Measurements from ENCODE around the gene CDT1. TPM values are rescaled to one million over a fixed set of nuclear protein-coding genes. Genes with fewer than 3 reads are reported as not detected.

The CDT1 gene
- total RNA-seq, 3 donors from 2014 or later (not counting 1 experiment from before 2014, with no cell fraction given), result 2.2 to 3.8 (median 2.6) TPM

- H3K9me3 Mint-ChIP-seq, result no peaks in the 10 kb centered on the region
- intact Hi-C loops (cut with micrococcal nuclease), result no loop called here
- TF ChIP-seq CTCF (IDR thresholded peaks at IDR 0.05), result no peak
- H3K27me3 ChIP-seq (ENCODE audit: control insufficient read depth, insufficient read depth, low read length), result no peaks in the 10 kb centered on the region
- H3K27ac Mint-ChIP-seq, result no peak overlapping the region
- ATAC-seq (no peak), DNase-seq (peak in 1 of 2 donors; percentile 64)
- H3K4me3 Mint-ChIP-seq, result no peak overlapping the region
- no peaks in the 10 kb centered on the region for H3K36me3 Mint-ChIP-seq
- H3K27me3 Mint-ChIP-seq (ENCODE audit: low read depth in 2 of 2), result no peaks in the 10 kb centered on the region
- 82% methylated on average over 26 of the region's 26 CpGs for WGBS (ENCODE audit: insufficient coverage)
- H3K27ac ChIP-seq (ENCODE audit: low read length), result no peak overlapping the region
- H3K9me3 ChIP-seq (ENCODE audit: control insufficient read depth, insufficient read depth, low read length), result no peaks in the 10 kb centered on the region
- H3K4me3 ChIP-seq (ENCODE audit: low read length), result no peak overlapping the region
- H3K36me3 ChIP-seq (ENCODE audit: control insufficient read depth, insufficient read depth, low read length), result peaks cover 9% of the 10 kb centered on the region
- H3K4me1 Mint-ChIP-seq, result peaks cover 12 to 19% of the 10 kb centered on the region in 2 donors
- peaks cover 30% of the 10 kb centered on the region for H3K4me1 ChIP-seq (ENCODE audit: control insufficient read depth, insufficient read depth, low read length)
Measured at GRCh38 chr16:88759245-88759975, 44.2 kb upstream of the CDT1 start.

DNA sequence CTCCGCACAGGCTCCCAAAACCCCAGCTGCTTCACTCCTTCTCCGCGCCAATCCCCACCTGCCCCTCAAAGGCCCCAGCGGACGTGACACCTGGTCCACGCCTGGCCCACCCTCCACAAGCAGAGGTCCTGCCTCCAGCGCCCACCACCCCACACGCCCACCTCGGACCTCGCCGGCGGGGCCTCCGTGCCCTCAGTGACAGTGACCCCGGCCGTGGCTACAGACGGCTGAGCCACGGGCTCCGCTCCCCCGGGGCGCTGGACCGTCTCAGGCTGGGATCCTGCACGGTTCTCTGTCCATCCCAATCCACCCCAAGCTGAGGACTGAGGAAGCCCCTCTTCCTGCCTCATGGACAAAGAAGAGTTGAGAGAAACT, 43.6 kb upstream of the CDT1 start:
- no peak overlapping the region for H3K27ac Mint-ChIP-seq

GRCh38 chr16:88760424-88761142, 43.0 kb upstream of the CDT1 start:
- no peak for TF ChIP-seq CTCF (IDR thresholded peaks at IDR 0.05)
- DNase-seq (no peak), ATAC-seq (no peak)
- Histone ChIP-seq H3K4me1 (ENCODE audit: control insufficient read depth, insufficient read depth, low read length) (peaks cover 36% of the 10 kb centered on the region), H3K9me3 (ENCODE audit: control insufficient read depth, insufficient read depth, low read length) (no peaks in the 10 kb centered on the region), H3K27ac (ENCODE audit: low read length) (no peak overlapping the region), H3K4me3 (ENCODE audit: low read length) (no peak overlapping the region), H3K36me3 (ENCODE audit: control insufficient read depth, insufficient read depth, low read length) (peaks cover 9% of the 10 kb centered on the region), H3K27me3 (ENCODE audit: control insufficient read depth, insufficient read depth, low read length) (no peaks in the 10 kb centered on the region)
- WGBS (ENCODE audit: insufficient coverage), result 94% methylated on average over 24 of the region's 24 CpGs
- Mint-ChIP-seq H3K4me1 (peaks cover 12 to 19% of the 10 kb centered on the region in 2 donors), H3K27me3 (ENCODE audit: low read depth in 2 of 2) (no peaks in the 10 kb centered on the region), H3K4me3 (no peak overlapping the region), H3K36me3 (no peaks in the 10 kb centered on the region), H3K9me3 (no peaks in the 10 kb centered on the region), H3K27ac (no peak overlapping the region)
- intact Hi-C loops (cut with micrococcal nuclease), result no loop called here

More for the DNA sequence above, 43.6 kb upstream of the CDT1 start:
- Mint-ChIP-seq H3K27me3 (ENCODE audit: low read depth in 2 of 2) (no peaks in the 10 kb centered on the region), H3K4me3 (no peak overlapping the region), H3K9me3 (no peaks in the 10 kb centered on the region), H3K36me3 (no peaks in the 10 kb centered on the region), H3K4me1 (peaks cover 12 to 19% of the 10 kb centered on the region in 2 donors)
- H3K4me1 ChIP-seq (ENCODE audit: control insufficient read depth, insufficient read depth, low read length), result peaks cover 30% of the 10 kb centered on the region
- 96% methylated on average over 22 of the region's 22 CpGs for WGBS (ENCODE audit: insufficient coverage)
- no peak overlapping the region for H3K27ac ChIP-seq (ENCODE audit: low read length)
- peaks cover 9% of the 10 kb centered on the region for H3K36me3 ChIP-seq (ENCODE audit: control insufficient read depth, insufficient read depth, low read length)
- H3K4me3 ChIP-seq (ENCODE audit: low read length), result no peak overlapping the region
- no peaks in the 10 kb centered on the region for H3K9me3 ChIP-seq (ENCODE audit: control insufficient read depth, insufficient read depth, low read length)
- ATAC-seq (no peak), DNase-seq (no peak)
- no peaks in the 10 kb centered on the region for H3K27me3 ChIP-seq (ENCODE audit: control insufficient read depth, insufficient read depth, low read length)
- no peak for TF ChIP-seq CTCF (IDR thresholded peaks at IDR 0.05)
- intact Hi-C loops (cut with micrococcal nuclease), result no loop called here

Data from natural killer cell (primary cell).